H9 (cell line): ENCODE results near the gene RAP1GAP. TPM values are rescaled to one million over a fixed set of nuclear protein-coding genes. Genes with fewer than 3 reads are reported as not detected.

Source experiments
- DNase-seq: peaks from one replicate; pipeline ENCODE4 v3.0.0-alpha.2; 2017
- H2AFZ ChIP-seq: one replicate; pipeline ENCODE4 v1.6.1; 2013; ENCODE audit warnings: mild to moderate bottlenecking, low read length, control low read depth, moderate library complexity
- H2AK5ac ChIP-seq: 2 replicates; pipeline ENCODE4 v1.6.1; 2013; ENCODE audit warnings: low read length, control low read depth, mixed read lengths; ENCODE audit not compliant: insufficient read length
- H2BK120ac ChIP-seq: one replicate; pipeline ENCODE4 v1.6.1; 2013; ENCODE audit warnings: low read depth, mild to moderate bottlenecking, low read length, control low read depth, inconsistent platforms; ENCODE audit not compliant: poor library complexity, severe bottlenecking
- H2BK12ac ChIP-seq: 2 replicates; pipeline ENCODE4 v1.6.1; 2013; ENCODE audit warnings: low read length, control low read depth, mixed read lengths, low read depth; ENCODE audit not compliant: insufficient read length
- H2BK15ac ChIP-seq: 2 replicates; pipeline ENCODE4 v1.6.1; 2013; ENCODE audit warnings: low read depth, low read length, control low read depth
- H2BK20ac ChIP-seq: one replicate; pipeline ENCODE4 v1.6.1; 2013; ENCODE audit warnings: low read depth, mild to moderate bottlenecking, low read length, control low read depth, inconsistent platforms; ENCODE audit not compliant: poor library complexity, severe bottlenecking
- H2BK5ac ChIP-seq: 2 replicates; pipeline ENCODE4 v1.6.1; 2013; ENCODE audit warnings: low read length, control low read depth, mixed read lengths; ENCODE audit not compliant: insufficient read length
- H3K14ac ChIP-seq: 2 replicates; pipeline ENCODE4 v1.6.1; 2013; ENCODE audit warnings: low read length, control low read depth; ENCODE audit not compliant: insufficient read depth
- H3K18ac ChIP-seq: 2 replicates; pipeline ENCODE4 v1.6.1; 2013; ENCODE audit warnings: low read depth, mild to moderate bottlenecking, mixed read lengths, low read length, control low read depth; ENCODE audit not compliant: insufficient read length
- H3K23ac ChIP-seq: 2 replicates; pipeline ENCODE4 v1.6.1; 2013; ENCODE audit warnings: low read length, control low read depth, mixed read lengths, low read depth; ENCODE audit not compliant: insufficient read length
- H3K23me2 ChIP-seq: 2 replicates; pipeline ENCODE4 v1.6.1; 2013; ENCODE audit warnings: low read depth, mild to moderate bottlenecking, mixed read lengths, low read length, control low read depth; ENCODE audit not compliant: insufficient read length, poor library complexity, severe bottlenecking
- H3K27ac ChIP-seq: 2 replicates; pipeline ENCODE4 v1.5.1; 2013; ENCODE audit warnings: low read length, control low read depth, mixed read lengths, low read depth; ENCODE audit not compliant: insufficient read length
- H3K27me3 ChIP-seq: 2 replicates; pipeline ENCODE4 v1.6.1; 2013; ENCODE audit warnings: low read length, control low read depth, inconsistent platforms; ENCODE audit not compliant: insufficient read depth
- H3K4ac ChIP-seq: 2 replicates; pipeline ENCODE4 v1.6.1; 2013; ENCODE audit warnings: low read depth, mild to moderate bottlenecking, control low read depth, inconsistent platforms, low read length, moderate library complexity
- H3K4me1 ChIP-seq: 2 replicates; pipeline ENCODE4 v1.6.1; 2013; ENCODE audit warnings: low read length, control low read depth, inconsistent platforms; ENCODE audit not compliant: insufficient read depth
- H3K4me2 ChIP-seq: 2 replicates; pipeline ENCODE4 v1.6.1; 2013; ENCODE audit warnings: low read length, control low read depth, mixed read lengths; ENCODE audit not compliant: insufficient read length, insufficient read depth
- H3K56ac ChIP-seq: 2 replicates; pipeline ENCODE4 v1.6.1; 2013; ENCODE audit warnings: low read depth, mild to moderate bottlenecking, mixed read lengths, low read length, control low read depth; ENCODE audit not compliant: insufficient read length
- H3K79me1 ChIP-seq: 2 replicates; pipeline ENCODE4 v1.6.1; 2013; ENCODE audit warnings: low read depth, mild to moderate bottlenecking, moderate library complexity, low read length, control low read depth, inconsistent platforms; ENCODE audit not compliant: insufficient read depth, poor library complexity, severe bottlenecking
- H3K79me2 ChIP-seq: 2 replicates; pipeline ENCODE4 v1.6.1; 2013; ENCODE audit warnings: low read length, control low read depth, inconsistent platforms; ENCODE audit not compliant: insufficient read depth
- H3K9ac ChIP-seq: 2 replicates; pipeline ENCODE4 v1.6.1; 2013; ENCODE audit warnings: low read length, control low read depth, mixed read lengths; ENCODE audit not compliant: insufficient read length; ENCODE audit errors: extremely low read depth
- H3K9me3 ChIP-seq: one replicate; pipeline ENCODE4 v1.6.1; 2013; ENCODE audit warnings: low read depth, low read length, inconsistent platforms; ENCODE audit not compliant: control insufficient read depth
- H3T11ph ChIP-seq: one replicate; pipeline ENCODE4 v1.6.1; 2013; ENCODE audit warnings: mild to moderate bottlenecking, low read length, control low read depth, inconsistent platforms
- H4K20me1 ChIP-seq: one replicate; pipeline ENCODE4 v1.6.1; 2013; ENCODE audit not compliant: control insufficient read depth, insufficient read length, insufficient read depth
- H4K5ac ChIP-seq: 2 replicates; pipeline ENCODE4 v1.6.1; 2013; ENCODE audit warnings: low read depth, mild to moderate bottlenecking, mixed read lengths, low read length, control low read depth; ENCODE audit not compliant: insufficient read length
- H4K8ac ChIP-seq: replicated peaks from 2 replicates; pipeline ENCODE4 v1.6.1; 2013; ENCODE audit warnings: low read length, control low read depth, mixed read lengths, low read depth; ENCODE audit not compliant: insufficient read length
- H4K91ac ChIP-seq: 2 replicates; pipeline ENCODE4 v1.6.1; 2013; ENCODE audit warnings: low read depth, mild to moderate bottlenecking, moderate library complexity, mixed read lengths, low read length, control low read depth; ENCODE audit not compliant: insufficient read length
- H3K27ac Mint-ChIP-seq, 3 experiments: 2 replicates in 2 of 3; 3 replicates in 1 of 3; pipeline ENCODE4 v1.8.0; 2020 to 2021; ENCODE audit warnings: mixed read lengths in 3 of 3, mild to moderate bottlenecking in 1 of 3, moderate library complexity in 1 of 3
- H3K27me3 Mint-ChIP-seq: 2 replicates; pipeline ENCODE4 v1.8.0; 2021; ENCODE audit warnings: low read depth, mild to moderate bottlenecking, moderate library complexity, mixed read lengths
- H3K36me3 Mint-ChIP-seq, 3 experiments: 2 replicates in 2 of 3; 3 replicates in 1 of 3; pipeline ENCODE4 v1.8.0; 2020 to 2021; ENCODE audit warnings: low read depth in 3 of 3, mixed read lengths in 3 of 3; ENCODE audit not compliant: insufficient read depth in 1 of 3
- H3K4me1 Mint-ChIP-seq, 2 experiments: 2 replicates each; pipeline ENCODE4 v1.8.0; 2020; ENCODE audit warnings: mixed read lengths in 2 of 2
- H3K4me3 Mint-ChIP-seq, 2 experiments: 2 replicates in 1 of 2; 3 replicates in 1 of 2; pipeline ENCODE4 v1.8.0; 2020 to 2021; ENCODE audit warnings: mild to moderate bottlenecking in 2 of 2, mixed read lengths in 2 of 2, moderate library complexity in 1 of 2
- H3K9me3 Mint-ChIP-seq, 2 experiments: 2 replicates in 1 of 2; 3 replicates in 1 of 2; pipeline ENCODE4 v1.8.0; 2020; ENCODE audit warnings: mild to moderate bottlenecking in 2 of 2, mixed read lengths in 2 of 2, moderate library complexity in 1 of 2
- WGBS: extraction: QIAGEN DNeasy Blood & Tissue Kit; methylation state at CpG from one replicate; pipeline ENCODE4 v1.1.7; 2013; ENCODE audit warnings: missing lambda C conversion rate, low lambda C conversion rate, mixed read lengths; ENCODE audit not compliant: insufficient read length; ENCODE audit errors: extremely low coverage; 5-methylcytosine and 5-hydroxymethylcytosine counted together
- total RNA-seq: library from RNA; stranded (reverse); gene quantifications from 2 replicates; pipeline ENCODE4 v1.2.1, GENCODE V29; 2021
- TF ChIP-seq, protein P1 (sequence below): fragments of 200-600 bp; sonication (generic); conservative IDR thresholded peaks from 3 replicates; pipeline ENCODE4 v1.8.0; 2021; ENCODE audit warnings: antibody characterized with exemption, mild to moderate bottlenecking

Gene RAP1GAP
- total RNA-seq, 1 experiment from 2014 or later: 7.9 TPM

DNA sequence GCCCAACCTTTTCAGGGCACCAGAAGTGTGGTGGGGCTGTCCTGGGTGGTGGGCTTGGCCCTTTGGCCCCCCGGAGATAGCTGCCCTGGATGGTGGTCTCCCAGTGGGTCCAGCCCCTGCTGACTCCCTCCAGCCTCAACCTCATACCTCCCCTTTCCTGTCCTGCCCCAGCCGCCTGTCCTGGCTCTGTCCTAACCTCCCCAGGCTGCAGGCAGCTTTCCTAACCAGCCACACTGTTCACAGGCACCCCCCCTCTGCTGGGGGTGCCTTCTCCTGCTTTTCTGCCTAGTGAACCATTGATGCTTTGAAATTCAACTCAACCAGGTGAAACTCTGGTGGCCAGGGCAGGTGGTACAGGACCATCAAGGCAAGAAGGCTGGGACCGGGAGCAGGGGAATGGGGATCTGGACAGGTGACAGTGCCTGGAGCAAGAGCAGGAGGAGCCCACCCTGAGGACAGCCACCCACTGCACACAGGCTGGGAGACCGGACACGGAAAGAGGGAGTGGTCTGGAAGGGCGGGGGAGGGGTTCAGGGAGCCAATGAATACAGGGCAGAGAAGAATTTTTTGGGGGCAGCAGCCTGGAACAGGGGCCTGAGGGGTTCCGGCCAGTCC, 35.9 kb downstream of the RAP1GAP start:
- Histone ChIP-seq H3K79me2 (no peaks in the 10 kb centered on the region), H3T11ph (no peak overlapping the region), H4K5ac (no peak overlapping the region), H3K9me3 (no peaks in the 10 kb centered on the region), H3K56ac (no peak overlapping the region), H3K79me1 (no peaks in the 10 kb centered on the region), H3K4me1 (peaks cover 3% of the 10 kb centered on the region; the same call in 1 of the 2 replicates), H3K14ac (no peak overlapping the region), H3K9ac (no peak overlapping the region), H2BK5ac (no peak overlapping the region), H3K18ac (no peak overlapping the region), H2BK15ac (no peak overlapping the region), H4K20me1 (no peaks in the 10 kb centered on the region), H2BK12ac (no peak overlapping the region), H2AK5ac (no peak overlapping the region), H2AFZ (no peak overlapping the region), H3K23me2 (no peaks in the 10 kb centered on the region), H4K8ac (no peak overlapping the region), H3K4ac (no peak overlapping the region), H2BK120ac (no peak overlapping the region), H3K23ac (no peak overlapping the region), H3K27me3 (no peaks in the 10 kb centered on the region), H3K4me2 (no peak overlapping the region), H2BK20ac (no peak overlapping the region), H4K91ac (no peak overlapping the region), H3K27ac (no peak overlapping the region)
- no peak for DNase-seq
- H3K27me3 Mint-ChIP-seq: no peaks in the 10 kb centered on the region; the same call in 1 of the 2 replicates
- WGBS: no CpG with 5 or more reads among the region's 7 CpGs
- H3K36me3 Mint-ChIP-seq: no peaks in the 10 kb centered on the region
- peaks cover 39 to 57% of the 10 kb centered on the region in 2 experiments for H3K4me1 Mint-ChIP-seq
- no peaks in the 10 kb centered on the region; a peak in 2 of 5 replicates for H3K9me3 Mint-ChIP-seq
- H3K27ac Mint-ChIP-seq: no peak overlapping the region; a peak in 1 of 7 replicates
- TF ChIP-seq, protein P1, sequence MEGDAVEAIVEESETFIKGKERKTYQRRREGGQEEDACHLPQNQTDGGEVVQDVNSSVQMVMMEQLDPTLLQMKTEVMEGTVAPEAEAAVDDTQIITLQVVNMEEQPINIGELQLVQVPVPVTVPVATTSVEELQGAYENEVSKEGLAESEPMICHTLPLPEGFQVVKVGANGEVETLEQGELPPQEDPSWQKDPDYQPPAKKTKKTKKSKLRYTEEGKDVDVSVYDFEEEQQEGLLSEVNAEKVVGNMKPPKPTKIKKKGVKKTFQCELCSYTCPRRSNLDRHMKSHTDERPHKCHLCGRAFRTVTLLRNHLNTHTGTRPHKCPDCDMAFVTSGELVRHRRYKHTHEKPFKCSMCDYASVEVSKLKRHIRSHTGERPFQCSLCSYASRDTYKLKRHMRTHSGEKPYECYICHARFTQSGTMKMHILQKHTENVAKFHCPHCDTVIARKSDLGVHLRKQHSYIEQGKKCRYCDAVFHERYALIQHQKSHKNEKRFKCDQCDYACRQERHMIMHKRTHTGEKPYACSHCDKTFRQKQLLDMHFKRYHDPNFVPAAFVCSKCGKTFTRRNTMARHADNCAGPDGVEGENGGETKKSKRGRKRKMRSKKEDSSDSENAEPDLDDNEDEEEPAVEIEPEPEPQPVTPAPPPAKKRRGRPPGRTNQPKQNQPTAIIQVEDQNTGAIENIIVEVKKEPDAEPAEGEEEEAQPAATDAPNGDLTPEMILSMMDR: no peak
- H3K4me3 Mint-ChIP-seq: no peak overlapping the region
